MCF 10A (cell line): ENCODE results near the gene ACOT7. TPM values are rescaled to one million over a fixed set of nuclear protein-coding genes. Genes with fewer than 3 reads are reported as not detected.
A peak's percentile ranks its signal among the peaks of the same experiment; 100 is the strongest.

Experiments used
- BruUV-seq: library from RNA; stranded (reverse); fragments of 400-500 nt; replicated peaks from 2 replicates; lab custom pipeline; 2021; lab: Mats Ljungman, UMichigan
- CTCF ChIA-PET: fragments of 300-600 bp; sonication (Branson Sonifier 250); formaldehyde crosslinking; extraction: SDS; loops from one replicate; lab custom pipeline; 2021; ENCODE audit warnings: antibody characterized with exemption, inconsistent platforms; lab: Yijun Ruan, JAX
- POLR2A ChIA-PET: fragments of 300-600, 350-650 bp; sonication (Branson Sonifier 250); formaldehyde crosslinking; extraction: SDS; loops from one replicate; lab custom pipeline; 2020; ENCODE audit warnings: antibody characterized with exemption, inconsistent platforms; lab: Yijun Ruan, JAX
- DNase-seq: peaks from one replicate; pipeline ENCODE4 v3.0.0-alpha.2; 2018; ENCODE audit not compliant: unreplicated experiment
- H3K27ac Mint-ChIP-seq: one replicate; pipeline ENCODE4 v1.8.0; 2022; ENCODE audit warnings: mild to moderate bottlenecking, low read depth, mixed read lengths; ENCODE audit not compliant: unreplicated experiment
- H3K27me3 Mint-ChIP-seq: one replicate; pipeline ENCODE4 v1.8.0; 2022; ENCODE audit warnings: mixed read lengths; ENCODE audit not compliant: insufficient read depth, unreplicated experiment
- H3K36me3 Mint-ChIP-seq: one replicate; pipeline ENCODE4 v1.8.0; 2022; ENCODE audit warnings: mild to moderate bottlenecking, moderate library complexity, mixed read lengths; ENCODE audit not compliant: insufficient read depth, unreplicated experiment
- H3K4me1 Mint-ChIP-seq: one replicate; pipeline ENCODE4 v1.8.0; 2022; ENCODE audit warnings: mixed read lengths; ENCODE audit not compliant: insufficient read depth, unreplicated experiment
- H3K4me3 Mint-ChIP-seq: one replicate; pipeline ENCODE4 v1.8.0; 2022; ENCODE audit warnings: mild to moderate bottlenecking, moderate library complexity, mixed read lengths; ENCODE audit not compliant: unreplicated experiment
- H3K9me3 Mint-ChIP-seq: one replicate; pipeline ENCODE4 v1.8.0; 2022; ENCODE audit warnings: mixed read lengths; ENCODE audit not compliant: unreplicated experiment
- CTCF ChIP-seq: fragments of 200-600 bp; IDR thresholded peaks from one replicate; pipeline ENCODE4 v1.8.0; 2022; ENCODE audit warnings: antibody characterized with exemption, mild to moderate bottlenecking; ENCODE audit not compliant: unreplicated experiment
- intact Hi-C: fragments of 100-400 bp; cut with micrococcal nuclease; formaldehyde crosslinking; loops from 2 replicates; pipeline ENCODE4 v1.14.1; 2022
- total RNA-seq: library from RNA; stranded (reverse); gene quantifications from 2 replicates; pipeline ENCODE4 v1.2.3, GENCODE V29; 2022

ACOT7 gene
- total RNA-seq, 1 experiment from 2014 or later: 117 TPM

GRCh38 chr1:6349254-6349943, 44.2 kb downstream of the ACOT7 start:
- Mint-ChIP-seq H3K9me3 (no peaks in the 10 kb centered on the region), H3K4me3 (no peak overlapping the region), H3K27me3 (no peaks in the 10 kb centered on the region), H3K27ac (peak overlapping the region; percentile 67), H3K36me3 (peaks cover 20% of the 10 kb centered on the region), H3K4me1 (peaks cover 36% of the 10 kb centered on the region)
- no TSS peak for BruUV-seq
- TF ChIP-seq CTCF: no peak
- DNase-seq: no peak
- CTCF ChIA-PET: interaction anchor here (0.5 to 4.0 kb wide), 14 partner anchors 8 to 774 kb away, joined by 3 to 24 read pairs (median 4); no protein-coding TSS in a partner anchor
- POLR2A ChIA-PET: interaction anchor here (0.5 to 1.3 kb wide), 3 partner anchors 18 to 251 kb away, joined by 3 to 6 read pairs (median 4); no protein-coding TSS in a partner anchor
- intact Hi-C loops: no loop called here

- intact Hi-C loops: no loop called here
- no peak overlapping the region for H3K27ac Mint-ChIP-seq
- DNase-seq: no peak
Measured at GRCh38 chr1:6348511-6349191, 44.9 kb downstream of the ACOT7 start.

GRCh38 chr1:6347641-6348487, 45.7 kb downstream of the ACOT7 start:
- no peak overlapping the region for H3K4me3 Mint-ChIP-seq
- no peak overlapping the region for H3K27ac Mint-ChIP-seq
- H3K9me3 Mint-ChIP-seq: no peaks in the 10 kb centered on the region
- BruUV-seq: no TSS peak
- ChIA-PET CTCF (interaction anchor here (0.5 to 4.0 kb wide), 13 partner anchors 10 to 256 kb away, joined by 3 to 24 read pairs (median 3); no protein-coding TSS in a partner anchor), POLR2A (no interaction called here)
- peak; percentile 40 for TF ChIP-seq CTCF
- peaks cover 37% of the 10 kb centered on the region for H3K4me1 Mint-ChIP-seq
- H3K27me3 Mint-ChIP-seq: no peaks in the 10 kb centered on the region
- intact Hi-C loops: no loop called here
- H3K36me3 Mint-ChIP-seq: peaks cover 14% of the 10 kb centered on the region
- DNase-seq: peak; percentile 36

More at GRCh38 chr1:6348511-6349191, 44.9 kb downstream of the ACOT7 start:
- Mint-ChIP-seq H3K4me3 (no peak overlapping the region), H3K27me3 (no peaks in the 10 kb centered on the region), H3K4me1 (peaks cover 34% of the 10 kb centered on the region), H3K9me3 (no peaks in the 10 kb centered on the region), H3K36me3 (peaks cover 14% of the 10 kb centered on the region)
- no TSS peak for BruUV-seq
- no peak for TF ChIP-seq CTCF
- ChIA-PET CTCF (interaction anchor here (0.5 to 4.0 kb wide), 15 partner anchors 9 to 773 kb away, joined by 3 to 24 read pairs (median 3); no protein-coding TSS in a partner anchor), POLR2A (no interaction called here)
